ENCODE data around the gene MAMDC4.
A peak's percentile ranks its signal among the peaks of the same experiment; 100 is the strongest.

MAMDC4 gene

DNA sequence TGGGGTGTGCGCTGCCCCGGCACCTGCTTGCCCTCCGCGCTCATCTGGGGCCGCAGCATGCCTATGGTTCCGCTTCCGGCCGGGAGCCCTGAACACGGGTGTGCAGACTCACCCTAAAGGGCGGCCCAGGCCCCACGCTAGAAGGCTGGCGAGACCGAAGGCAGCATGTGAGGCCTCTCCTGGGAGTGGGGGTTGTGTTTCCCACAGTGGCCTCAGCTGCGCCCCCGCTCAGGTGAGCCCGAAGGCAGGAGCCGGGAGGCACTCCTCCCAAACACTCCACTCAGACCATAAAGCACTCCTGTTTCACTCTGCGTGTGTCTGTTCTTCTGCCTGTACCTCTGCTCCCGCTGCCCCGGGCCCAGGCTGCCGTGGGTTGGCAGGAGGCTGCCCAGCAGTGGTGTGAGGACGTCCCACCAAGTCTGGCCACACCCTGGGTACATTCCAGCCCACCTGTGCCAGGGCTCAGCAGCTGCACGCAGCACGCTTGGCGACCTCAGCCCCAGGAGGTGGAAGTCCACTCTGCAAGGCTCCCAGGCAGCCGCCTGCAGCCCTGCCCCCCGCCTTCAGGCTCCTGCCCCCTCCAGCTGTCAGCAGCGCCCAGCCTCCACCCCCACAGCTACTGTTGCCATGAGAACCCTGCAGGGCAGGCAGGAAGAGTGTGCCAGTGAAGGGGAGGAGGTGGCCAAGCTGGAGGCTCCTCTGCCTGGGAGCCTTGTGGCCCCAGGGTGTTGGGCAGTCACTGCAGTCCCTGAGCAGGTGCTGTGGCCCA lies 11.1 kb upstream of the MAMDC4 start (continued):
- no peak for TF ChIP-seq ZSCAN23 (tag by site-specific recombination; IDR thresholded peaks at IDR 0.05)
- TF ChIP-seq HOXD13 (CRISPR knock-in tag; IDR thresholded peaks at IDR 0.05; ENCODE audit: borderline replicate concordance) = no peak
- TF ChIP-seq ZNF549 (tag by site-specific recombination; IDR thresholded peaks at IDR 0.05) = no peak
- no peak for TF ChIP-seq ZNF785 (tag by site-specific recombination; IDR thresholded peaks at IDR 0.05)
- TF ChIP-seq GLI4 (tag by site-specific recombination; IDR thresholded peaks at IDR 0.05) = no peak
- TF ChIP-seq, protein P1, sequence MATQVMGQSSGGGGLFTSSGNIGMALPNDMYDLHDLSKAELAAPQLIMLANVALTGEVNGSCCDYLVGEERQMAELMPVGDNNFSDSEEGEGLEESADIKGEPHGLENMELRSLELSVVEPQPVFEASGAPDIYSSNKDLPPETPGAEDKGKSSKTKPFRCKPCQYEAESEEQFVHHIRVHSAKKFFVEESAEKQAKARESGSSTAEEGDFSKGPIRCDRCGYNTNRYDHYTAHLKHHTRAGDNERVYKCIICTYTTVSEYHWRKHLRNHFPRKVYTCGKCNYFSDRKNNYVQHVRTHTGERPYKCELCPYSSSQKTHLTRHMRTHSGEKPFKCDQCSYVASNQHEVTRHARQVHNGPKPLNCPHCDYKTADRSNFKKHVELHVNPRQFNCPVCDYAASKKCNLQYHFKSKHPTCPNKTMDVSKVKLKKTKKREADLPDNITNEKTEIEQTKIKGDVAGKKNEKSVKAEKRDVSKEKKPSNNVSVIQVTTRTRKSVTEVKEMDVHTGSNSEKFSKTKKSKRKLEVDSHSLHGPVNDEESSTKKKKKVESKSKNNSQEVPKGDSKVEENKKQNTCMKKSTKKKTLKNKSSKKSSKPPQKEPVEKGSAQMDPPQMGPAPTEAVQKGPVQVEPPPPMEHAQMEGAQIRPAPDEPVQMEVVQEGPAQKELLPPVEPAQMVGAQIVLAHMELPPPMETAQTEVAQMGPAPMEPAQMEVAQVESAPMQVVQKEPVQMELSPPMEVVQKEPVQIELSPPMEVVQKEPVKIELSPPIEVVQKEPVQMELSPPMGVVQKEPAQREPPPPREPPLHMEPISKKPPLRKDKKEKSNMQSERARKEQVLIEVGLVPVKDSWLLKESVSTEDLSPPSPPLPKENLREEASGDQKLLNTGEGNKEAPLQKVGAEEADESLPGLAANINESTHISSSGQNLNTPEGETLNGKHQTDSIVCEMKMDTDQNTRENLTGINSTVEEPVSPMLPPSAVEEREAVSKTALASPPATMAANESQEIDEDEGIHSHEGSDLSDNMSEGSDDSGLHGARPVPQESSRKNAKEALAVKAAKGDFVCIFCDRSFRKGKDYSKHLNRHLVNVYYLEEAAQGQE (tag by site-specific recombination; IDR thresholded peaks at IDR 0.05) = no peak
- TF ChIP-seq ZNF37A (tag by site-specific recombination; IDR thresholded peaks at IDR 0.05) = no peak
- TF ChIP-seq, protein P2, sequence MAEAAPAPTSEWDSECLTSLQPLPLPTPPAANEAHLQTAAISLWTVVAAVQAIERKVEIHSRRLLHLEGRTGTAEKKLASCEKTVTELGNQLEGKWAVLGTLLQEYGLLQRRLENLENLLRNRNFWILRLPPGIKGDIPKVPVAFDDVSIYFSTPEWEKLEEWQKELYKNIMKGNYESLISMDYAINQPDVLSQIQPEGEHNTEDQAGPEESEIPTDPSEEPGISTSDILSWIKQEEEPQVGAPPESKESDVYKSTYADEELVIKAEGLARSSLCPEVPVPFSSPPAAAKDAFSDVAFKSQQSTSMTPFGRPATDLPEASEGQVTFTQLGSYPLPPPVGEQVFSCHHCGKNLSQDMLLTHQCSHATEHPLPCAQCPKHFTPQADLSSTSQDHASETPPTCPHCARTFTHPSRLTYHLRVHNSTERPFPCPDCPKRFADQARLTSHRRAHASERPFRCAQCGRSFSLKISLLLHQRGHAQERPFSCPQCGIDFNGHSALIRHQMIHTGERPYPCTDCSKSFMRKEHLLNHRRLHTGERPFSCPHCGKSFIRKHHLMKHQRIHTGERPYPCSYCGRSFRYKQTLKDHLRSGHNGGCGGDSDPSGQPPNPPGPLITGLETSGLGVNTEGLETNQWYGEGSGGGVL (tag by site-specific recombination; IDR thresholded peaks at IDR 0.05) = peak; percentile 58; the same call in 1 of the 2 replicates
- TF ChIP-seq EGR2 (tag by site-specific recombination; IDR thresholded peaks at IDR 0.05; ENCODE audit: low read depth) = peak; percentile 91
- TF ChIP-seq ZNF391 (tag by site-specific recombination; IDR thresholded peaks at IDR 0.05; ENCODE audit: borderline replicate concordance, low read depth) = no peak
- TF ChIP-seq, protein P3, sequence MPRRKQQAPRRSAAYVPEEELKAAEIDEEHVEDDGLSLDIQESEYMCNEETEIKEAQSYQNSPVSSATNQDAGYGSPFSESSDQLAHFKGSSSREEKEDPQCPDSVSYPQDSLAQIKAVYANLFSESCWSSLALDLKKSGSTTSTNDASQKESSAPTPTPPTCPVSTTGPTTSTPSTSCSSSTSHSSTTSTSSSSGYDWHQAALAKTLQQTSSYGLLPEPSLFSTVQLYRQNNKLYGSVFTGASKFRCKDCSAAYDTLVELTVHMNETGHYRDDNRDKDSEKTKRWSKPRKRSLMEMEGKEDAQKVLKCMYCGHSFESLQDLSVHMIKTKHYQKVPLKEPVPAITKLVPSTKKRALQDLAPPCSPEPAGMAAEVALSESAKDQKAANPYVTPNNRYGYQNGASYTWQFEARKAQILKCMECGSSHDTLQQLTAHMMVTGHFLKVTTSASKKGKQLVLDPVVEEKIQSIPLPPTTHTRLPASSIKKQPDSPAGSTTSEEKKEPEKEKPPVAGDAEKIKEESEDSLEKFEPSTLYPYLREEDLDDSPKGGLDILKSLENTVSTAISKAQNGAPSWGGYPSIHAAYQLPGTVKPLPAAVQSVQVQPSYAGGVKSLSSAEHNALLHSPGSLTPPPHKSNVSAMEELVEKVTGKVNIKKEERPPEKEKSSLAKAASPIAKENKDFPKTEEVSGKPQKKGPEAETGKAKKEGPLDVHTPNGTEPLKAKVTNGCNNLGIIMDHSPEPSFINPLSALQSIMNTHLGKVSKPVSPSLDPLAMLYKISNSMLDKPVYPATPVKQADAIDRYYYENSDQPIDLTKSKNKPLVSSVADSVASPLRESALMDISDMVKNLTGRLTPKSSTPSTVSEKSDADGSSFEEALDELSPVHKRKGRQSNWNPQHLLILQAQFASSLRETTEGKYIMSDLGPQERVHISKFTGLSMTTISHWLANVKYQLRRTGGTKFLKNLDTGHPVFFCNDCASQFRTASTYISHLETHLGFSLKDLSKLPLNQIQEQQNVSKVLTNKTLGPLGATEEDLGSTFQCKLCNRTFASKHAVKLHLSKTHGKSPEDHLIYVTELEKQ (tag by site-specific recombination; IDR thresholded peaks at IDR 0.05; ENCODE audit: borderline replicate concordance) = no peak
- no peak for TF ChIP-seq ZNF302 (tag by site-specific recombination; IDR thresholded peaks at IDR 0.05; ENCODE audit: low read depth)
- no peak for TF ChIP-seq ZNF324 (tag by site-specific recombination; IDR thresholded peaks at IDR 0.05)
- no peak for TF ChIP-seq ZNF555 (tag by site-specific recombination; conservative IDR thresholded peaks at IDR 0.05)
- TF ChIP-seq ZNF341 (tag by site-specific recombination; IDR thresholded peaks at IDR 0.05; ENCODE audit: low read depth) = peak; percentile 76
- TF ChIP-seq SP7 (tag by site-specific recombination; IDR thresholded peaks at IDR 0.05) = no peak
- peak; percentile 51; the same call in 1 of the 2 replicates for TF ChIP-seq ZBTB17 (tag by site-specific recombination; IDR thresholded peaks at IDR 0.05)
- TF ChIP-seq BCL11A (tag by site-specific recombination; IDR thresholded peaks at IDR 0.05; ENCODE audit: low read depth) = peak; percentile 45; the same call in 1 of the 2 replicates
- peak; percentile 48 for TF ChIP-seq SP2 (tag by site-specific recombination; IDR thresholded peaks at IDR 0.05)
- no peak for TF ChIP-seq TCF7L2 (IDR thresholded peaks at IDR 0.05; ENCODE audit: borderline replicate concordance, low read depth, low read length)
- TF ChIP-seq, protein P4, sequence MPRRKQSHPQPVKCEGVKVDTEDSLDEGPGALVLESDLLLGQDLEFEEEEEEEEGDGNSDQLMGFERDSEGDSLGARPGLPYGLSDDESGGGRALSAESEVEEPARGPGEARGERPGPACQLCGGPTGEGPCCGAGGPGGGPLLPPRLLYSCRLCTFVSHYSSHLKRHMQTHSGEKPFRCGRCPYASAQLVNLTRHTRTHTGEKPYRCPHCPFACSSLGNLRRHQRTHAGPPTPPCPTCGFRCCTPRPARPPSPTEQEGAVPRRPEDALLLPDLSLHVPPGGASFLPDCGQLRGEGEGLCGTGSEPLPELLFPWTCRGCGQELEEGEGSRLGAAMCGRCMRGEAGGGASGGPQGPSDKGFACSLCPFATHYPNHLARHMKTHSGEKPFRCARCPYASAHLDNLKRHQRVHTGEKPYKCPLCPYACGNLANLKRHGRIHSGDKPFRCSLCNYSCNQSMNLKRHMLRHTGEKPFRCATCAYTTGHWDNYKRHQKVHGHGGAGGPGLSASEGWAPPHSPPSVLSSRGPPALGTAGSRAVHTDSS (tag by site-specific recombination; IDR thresholded peaks at IDR 0.05) = no peak; the same call in 1 of the 2 replicates
- no peak for TF ChIP-seq OVOL3 (tag by site-specific recombination; IDR thresholded peaks at IDR 0.05)
- TF ChIP-seq, protein P5, sequence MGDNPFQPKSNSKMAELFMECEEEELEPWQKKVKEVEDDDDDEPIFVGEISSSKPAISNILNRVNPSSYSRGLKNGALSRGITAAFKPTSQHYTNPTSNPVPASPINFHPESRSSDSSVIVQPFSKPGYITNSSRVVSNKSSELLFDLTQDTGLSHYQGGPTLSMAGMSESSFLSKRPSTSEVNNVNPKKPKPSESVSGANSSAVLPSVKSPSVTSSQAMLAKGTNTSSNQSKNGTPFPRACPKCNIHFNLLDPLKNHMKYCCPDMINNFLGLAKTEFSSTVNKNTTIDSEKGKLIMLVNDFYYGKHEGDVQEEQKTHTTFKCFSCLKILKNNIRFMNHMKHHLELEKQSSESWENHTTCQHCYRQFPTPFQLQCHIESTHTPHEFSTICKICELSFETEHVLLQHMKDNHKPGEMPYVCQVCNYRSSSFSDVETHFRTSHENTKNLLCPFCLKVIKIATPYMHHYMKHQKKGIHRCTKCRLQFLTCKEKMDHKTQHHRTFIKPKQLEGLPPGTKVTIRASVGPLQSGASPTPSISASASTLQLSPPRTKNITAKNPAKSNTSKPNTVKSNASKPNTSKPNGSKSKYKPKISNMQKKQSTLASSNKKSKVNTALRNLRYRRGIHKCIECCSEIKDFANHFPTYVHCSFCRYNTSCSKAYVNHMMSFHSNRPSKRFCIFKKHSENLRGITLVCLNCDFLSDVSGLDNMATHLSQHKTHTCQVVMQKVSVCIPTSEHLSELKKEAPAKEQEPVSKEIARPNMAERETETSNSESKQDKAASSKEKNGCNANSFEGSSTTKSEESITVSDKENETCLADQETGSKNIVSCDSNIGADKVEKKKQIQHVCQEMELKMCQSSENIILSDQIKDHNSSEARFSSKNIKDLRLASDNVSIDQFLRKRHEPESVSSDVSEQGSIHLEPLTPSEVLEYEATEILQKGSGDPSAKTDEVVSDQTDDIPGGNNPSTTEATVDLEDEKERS (tag by site-specific recombination; IDR thresholded peaks at IDR 0.05) = no peak
- TF ChIP-seq ZNF146 (tag by site-specific recombination; IDR thresholded peaks at IDR 0.05) = no peak
